ENCODE results near the gene RBP2. TPM values are rescaled to one million over a fixed set of nuclear protein-coding genes. Genes with fewer than 3 reads are reported as not detected.

RBP2 gene
- total RNA-seq, 2 donors from 2014 or later, result not detected

GRCh38 chr3:139491027-139491700 is 14.8 kb upstream of the RBP2 start:
- Histone ChIP-seq H3K36me3 (ENCODE audit: control insufficient read depth, insufficient read depth, low read length) (no peaks in the 10 kb centered on the region), H3K9me3 (ENCODE audit: control insufficient read depth, low read length) (peaks cover 3% of the 10 kb centered on the region), H3K4me3 (ENCODE audit: low read length) (no peak overlapping the region), H3K27ac (ENCODE audit: low read depth, low read length) (no peak overlapping the region), H3K9ac (ENCODE audit: extremely low read depth, low read length, poor library complexity, severe bottlenecking) (no peak overlapping the region), H3K27me3 (ENCODE audit: control insufficient read depth, insufficient read depth, low read length, poor library complexity, severe bottlenecking) (no peaks in the 10 kb centered on the region), H3K4me1 (ENCODE audit: control insufficient read depth, insufficient read depth, low read length) (peaks cover 4% of the 10 kb centered on the region)
- H3K27ac Mint-ChIP-seq, result no peak overlapping the region
- no peak for TF ChIP-seq CTCF (conservative IDR thresholded peaks at IDR 0.05)
- WGBS, 2 experiments (ENCODE audit: insufficient coverage in 1 of 2, insufficient read length in 1 of 2), result 80 to 92% methylated on average over 1 of the region's 1 CpG
- no peak for DNase-seq
- H3K36me3 Mint-ChIP-seq (ENCODE audit: low read depth), result peaks cover 11% of the 10 kb centered on the region
- H3K4me3 Mint-ChIP-seq, result no peak overlapping the region
- H3K27me3 Mint-ChIP-seq (ENCODE audit: insufficient read depth), result peaks cover 3% of the 10 kb centered on the region
- H3K9me3 Mint-ChIP-seq, result peaks cover 13% of the 10 kb centered on the region
- H3K4me1 Mint-ChIP-seq, result peaks cover 8% of the 10 kb centered on the region

DNA sequence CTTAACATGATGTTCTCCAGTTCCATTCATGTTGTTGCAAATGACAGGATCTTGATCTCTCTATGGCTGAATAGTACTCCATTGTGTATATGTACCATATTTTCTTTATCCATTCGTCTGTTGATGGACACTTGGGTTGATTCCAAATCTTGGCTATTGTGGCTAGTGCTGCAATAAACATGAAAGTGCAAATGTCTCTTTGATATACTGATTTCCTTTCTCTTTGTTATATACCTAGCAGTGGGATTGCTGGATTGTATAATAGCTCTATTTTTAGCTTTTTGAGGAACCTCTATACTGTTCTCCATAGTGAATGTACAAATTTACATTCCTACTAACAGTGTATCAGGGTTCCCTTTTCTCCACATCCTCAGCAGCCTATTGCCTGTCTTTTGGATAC is 5.9 kb upstream of the RBP2 start:
- H3K27ac Mint-ChIP-seq, result no peak overlapping the region
- Histone ChIP-seq H3K27ac (ENCODE audit: low read depth, low read length) (no peak overlapping the region), H3K4me3 (ENCODE audit: low read length) (no peak overlapping the region), H3K36me3 (ENCODE audit: control insufficient read depth, insufficient read depth, low read length) (no peaks in the 10 kb centered on the region), H3K27me3 (ENCODE audit: control insufficient read depth, insufficient read depth, low read length, poor library complexity, severe bottlenecking) (no peaks in the 10 kb centered on the region), H3K9me3 (ENCODE audit: control insufficient read depth, low read length) (no peaks in the 10 kb centered on the region), H3K4me1 (ENCODE audit: control insufficient read depth, insufficient read depth, low read length) (no peaks in the 10 kb centered on the region), H3K9ac (ENCODE audit: extremely low read depth, low read length, poor library complexity, severe bottlenecking) (no peak overlapping the region)
- H3K9me3 Mint-ChIP-seq, result peaks cover 2% of the 10 kb centered on the region
- no peak for TF ChIP-seq CTCF (conservative IDR thresholded peaks at IDR 0.05)
- no peak for DNase-seq
- peaks cover 1% of the 10 kb centered on the region for H3K36me3 Mint-ChIP-seq (ENCODE audit: low read depth)
- no peak overlapping the region for H3K4me3 Mint-ChIP-seq
- no peaks in the 10 kb centered on the region for H3K4me1 Mint-ChIP-seq
- H3K27me3 Mint-ChIP-seq (ENCODE audit: insufficient read depth), result no peaks in the 10 kb centered on the region
- WGBS, 2 experiments (ENCODE audit: insufficient coverage in 1 of 2, insufficient read length in 1 of 2), result 83% methylated on average over 1 of the region's 1 CpG; no CpG with 5 or more reads in 1 of the 2 experiments

- Mint-ChIP-seq H3K4me1 (no peaks in the 10 kb centered on the region), H3K27ac (no peak overlapping the region), H3K36me3 (ENCODE audit: low read depth) (peaks cover 1% of the 10 kb centered on the region), H3K4me3 (no peak overlapping the region), H3K27me3 (ENCODE audit: insufficient read depth) (no peaks in the 10 kb centered on the region), H3K9me3 (peaks cover 2% of the 10 kb centered on the region)
- Histone ChIP-seq H3K9ac (ENCODE audit: extremely low read depth, low read length, poor library complexity, severe bottlenecking) (no peak overlapping the region), H3K9me3 (ENCODE audit: control insufficient read depth, low read length) (no peaks in the 10 kb centered on the region), H3K27ac (ENCODE audit: low read depth, low read length) (no peak overlapping the region), H3K4me3 (ENCODE audit: low read length) (no peak overlapping the region), H3K4me1 (ENCODE audit: control insufficient read depth, insufficient read depth, low read length) (no peaks in the 10 kb centered on the region), H3K36me3 (ENCODE audit: control insufficient read depth, insufficient read depth, low read length) (no peaks in the 10 kb centered on the region), H3K27me3 (ENCODE audit: control insufficient read depth, insufficient read depth, low read length, poor library complexity, severe bottlenecking) (no peaks in the 10 kb centered on the region)
- no peak for TF ChIP-seq CTCF (conservative IDR thresholded peaks at IDR 0.05)
- DNase-seq, result no peak
Observed at GRCh38 chr3:139481116-139481515, 4.8 kb upstream of the RBP2 start.
